ENCODE measurements around the gene USF3.
A peak's percentile ranks its signal among the peaks of the same experiment; 100 is the strongest.

DNA sequence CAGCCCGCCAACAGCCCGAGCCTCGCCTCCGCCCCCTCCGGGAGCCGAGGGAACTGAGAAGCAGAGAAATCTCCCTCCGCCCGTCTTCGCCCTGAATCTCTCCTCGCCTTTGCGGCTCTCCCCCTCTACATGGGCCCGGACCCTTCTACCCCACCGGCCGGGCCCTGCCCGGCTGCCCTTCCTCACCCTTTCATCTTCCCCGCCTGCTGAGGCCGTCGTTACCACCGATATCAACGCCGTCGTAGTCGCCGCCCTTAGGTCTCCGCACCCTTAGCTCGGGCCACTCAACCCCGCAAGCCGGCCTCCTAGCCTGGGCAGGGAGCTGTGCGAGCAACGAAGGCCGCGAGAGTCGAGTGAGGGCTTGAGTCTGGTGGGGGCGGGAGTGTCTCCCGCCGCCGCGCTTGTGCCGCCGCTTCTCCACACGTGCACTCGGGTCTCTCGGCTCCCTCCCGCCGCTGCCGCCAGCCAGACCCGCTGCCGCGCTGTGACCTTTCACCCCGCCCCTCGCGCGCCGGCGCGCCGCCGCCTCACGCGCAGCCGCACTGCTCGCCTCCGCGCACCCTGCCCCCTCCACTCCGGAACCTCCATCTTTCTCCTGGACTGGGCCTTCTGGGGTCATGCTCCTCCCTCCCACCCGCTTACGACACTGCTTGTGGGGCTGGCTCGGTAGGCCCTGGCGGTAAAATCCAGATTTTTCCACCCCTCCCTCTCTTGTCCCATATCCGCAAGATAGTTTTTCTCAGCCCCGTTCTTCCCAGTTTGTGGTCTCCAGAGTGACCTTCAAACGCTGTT lies 49.5 kb upstream of the USF3 start, which contains the start of gene NAA50:
- no peak for TF ChIP-seq CTCF (conservative IDR thresholded peaks at IDR 0.05)
- peak; percentile 61 for TF ChIP-seq ZFX (IDR thresholded peaks at IDR 0.05)

Data from C4-2B (cell line).